GM19324 (cell line): Measurements from ENCODE around the gene TP53I11.

Source experiments
- ATAC-seq: cut with Tn5 transposase; IDR thresholded peaks from one replicate; pipeline ENCODE4 v1.9.1; 2021; ENCODE audit warnings: mild to moderate bottlenecking, moderate library complexity; ENCODE audit not compliant: unreplicated experiment, low FRiP score

TP53I11 gene

GRCh38 chr11:44942029-44942955 lies 8.4 kb downstream of the TP53I11 start:
- no peak for ATAC-seq

- no peak for ATAC-seq
These were observed 9.2 kb downstream of the TP53I11 start for GRCh38 chr11:44941259-44942021.

- ATAC-seq: no peak
These were observed 9.8 kb downstream of the TP53I11 start for GRCh38 chr11:44940835-44941234.

GRCh38 chr11:44940404-44940803 lies 10.3 kb downstream of the TP53I11 start:
- ATAC-seq: no peak

GRCh38 chr11:44939673-44940395 lies 10.8 kb downstream of the TP53I11 start:
- no peak for ATAC-seq

- ATAC-seq: no peak
These were observed 12.5 kb downstream of the TP53I11 start for GRCh38 chr11:44938066-44938691.

- ATAC-seq: no peak
These were observed 13.6 kb downstream of the TP53I11 start for GRCh38 chr11:44936951-44937543.

GRCh38 chr11:44936525-44936924 lies 14.2 kb downstream of the TP53I11 start:
- ATAC-seq: no peak

GRCh38 chr11:44934735-44935250 lies 15.9 kb downstream of the TP53I11 start:
- ATAC-seq: no peak

GRCh38 chr11:44934110-44934509 lies 16.6 kb downstream of the TP53I11 start:
- no peak for ATAC-seq

GRCh38 chr11:44931466-44931865 lies 19.2 kb downstream of the TP53I11 start:
- ATAC-seq: no peak

GRCh38 chr11:44930588-44931302 lies 19.9 kb downstream of the TP53I11 start:
- no peak for ATAC-seq

- no peak for ATAC-seq
These were observed 21.9 kb downstream of the TP53I11 start for GRCh38 chr11:44928816-44929215.

GRCh38 chr11:44928144-44928543 lies 22.5 kb downstream of the TP53I11 start:
- ATAC-seq: no peak

GRCh38 chr11:44927174-44927661 lies 23.5 kb downstream of the TP53I11 start:
- no peak for ATAC-seq

GRCh38 chr11:44926036-44926435 lies 24.6 kb downstream of the TP53I11 start:
- no peak for ATAC-seq

- ATAC-seq: no peak
These were observed 26.9 kb downstream of the TP53I11 start for GRCh38 chr11:44923806-44924205.

GRCh38 chr11:44923115-44923514 lies 27.6 kb downstream of the TP53I11 start:
- ATAC-seq: no peak

- ATAC-seq: no peak
These were observed 30.2 kb downstream of the TP53I11 start for GRCh38 chr11:44920451-44920850.
